Measurements from ENCODE around the gene MAP1LC3A. TPM values are rescaled to one million over a fixed set of nuclear protein-coding genes. Genes with fewer than 3 reads are reported as not detected.

Gene MAP1LC3A
- total RNA-seq, 1 donor from 2014 or later, result 5.5 TPM

- H3K4me3 Mint-ChIP-seq, result no peak overlapping the region
- peaks cover 25% of the 10 kb centered on the region for H3K36me3 Mint-ChIP-seq
- no peaks in the 10 kb centered on the region for H3K27me3 Mint-ChIP-seq (ENCODE audit: insufficient read depth, low read depth)
- H4K20me1 ChIP-seq (ENCODE audit: low read depth), result no peaks in the 10 kb centered on the region
- no peak overlapping the region for H3K27ac ChIP-seq
- no peak overlapping the region for H3K9ac ChIP-seq
- H3K9me3 ChIP-seq (ENCODE audit: low read depth), result no peaks in the 10 kb centered on the region
- H3K4me3 ChIP-seq, result no peak overlapping the region
- no peaks in the 10 kb centered on the region for H3K4me1 Mint-ChIP-seq
- H3K79me2 ChIP-seq (ENCODE audit: low read depth), result no peaks in the 10 kb centered on the region
- H3K4me2 ChIP-seq, result no peak overlapping the region
- DNase-seq (ENCODE audit: low spot score), result no peak
- no peaks in the 10 kb centered on the region for H3K9me3 Mint-ChIP-seq
- H2AFZ ChIP-seq (replicated peaks), result no peak overlapping the region
- H3K27me3 ChIP-seq, result no peaks in the 10 kb centered on the region
- H3K36me3 ChIP-seq, result no peaks in the 10 kb centered on the region
- H3K4me1 ChIP-seq, result no peaks in the 10 kb centered on the region
- no peaks in the 10 kb centered on the region for H3F3A ChIP-seq (ENCODE audit: low read depth)
- no peak overlapping the region for H3K27ac Mint-ChIP-seq
- TF ChIP-seq EZH2phosphoT487 (IDR thresholded peaks at IDR 0.05) (no peak), CTCF (IDR thresholded peaks at IDR 0.05) (no peak), EZH2 (IDR thresholded peaks at IDR 0.05) (no peak)
These were observed 16.8 kb downstream of the MAP1LC3A start for GRCh38 chr20:34575271-34575670.

- no peaks in the 10 kb centered on the region for H3K9me3 Mint-ChIP-seq
- no peaks in the 10 kb centered on the region for H3K79me2 ChIP-seq (ENCODE audit: low read depth)
- no peaks in the 10 kb centered on the region for H3K9me3 ChIP-seq (ENCODE audit: low read depth)
- no peak overlapping the region for H3K4me3 ChIP-seq
- no peaks in the 10 kb centered on the region for H3K36me3 ChIP-seq
- H3K4me2 ChIP-seq, result no peak overlapping the region
- H3K4me3 Mint-ChIP-seq, result no peak overlapping the region
- peak overlapping the region; percentile 79 for H3K27ac Mint-ChIP-seq
- H3F3A ChIP-seq (ENCODE audit: low read depth), result no peaks in the 10 kb centered on the region
- H3K27ac ChIP-seq, result no peak overlapping the region
- no peaks in the 10 kb centered on the region for H3K27me3 Mint-ChIP-seq (ENCODE audit: insufficient read depth, low read depth)
- H2AFZ ChIP-seq (replicated peaks), result no peak overlapping the region
- no peak for DNase-seq (ENCODE audit: low spot score)
- H3K9ac ChIP-seq, result no peak overlapping the region
- H3K4me1 Mint-ChIP-seq, result no peaks in the 10 kb centered on the region
- H3K27me3 ChIP-seq, result no peaks in the 10 kb centered on the region
- peaks cover 28% of the 10 kb centered on the region for H3K36me3 Mint-ChIP-seq
- H4K20me1 ChIP-seq (ENCODE audit: low read depth), result no peaks in the 10 kb centered on the region
- TF ChIP-seq CTCF (IDR thresholded peaks at IDR 0.05), result no peak
- H3K4me1 ChIP-seq, result no peaks in the 10 kb centered on the region
These were observed 17.2 kb downstream of the MAP1LC3A start for GRCh38 chr20:34575756-34576155.

GRCh38 chr20:34577061-34577460 is 18.5 kb downstream of the MAP1LC3A start:
- Histone ChIP-seq H3K4me2 (no peak overlapping the region), H3K9ac (no peak overlapping the region), H3K9me3 (ENCODE audit: low read depth) (no peaks in the 10 kb centered on the region), H2AFZ (replicated peaks) (no peak overlapping the region), H3F3A (ENCODE audit: low read depth) (no peaks in the 10 kb centered on the region), H3K27ac (no peak overlapping the region), H3K4me3 (no peak overlapping the region), H3K79me2 (ENCODE audit: low read depth) (no peaks in the 10 kb centered on the region), H3K36me3 (no peaks in the 10 kb centered on the region), H3K27me3 (no peaks in the 10 kb centered on the region), H4K20me1 (ENCODE audit: low read depth) (no peaks in the 10 kb centered on the region), H3K4me1 (peaks cover 2% of the 10 kb centered on the region)
- Mint-ChIP-seq H3K27ac (no peak overlapping the region), H3K9me3 (no peaks in the 10 kb centered on the region), H3K4me3 (no peak overlapping the region), H3K36me3 (peaks cover 22% of the 10 kb centered on the region), H3K4me1 (no peaks in the 10 kb centered on the region), H3K27me3 (ENCODE audit: insufficient read depth, low read depth) (peaks cover 2% of the 10 kb centered on the region)
- TF ChIP-seq EZH2phosphoT487 (IDR thresholded peaks at IDR 0.05) (no peak), EZH2 (IDR thresholded peaks at IDR 0.05) (no peak), CTCF (IDR thresholded peaks at IDR 0.05) (no peak)
- DNase-seq (ENCODE audit: low spot score), result no peak

GRCh38 chr20:34578025-34578424 is 19.5 kb downstream of the MAP1LC3A start:
- Histone ChIP-seq H3K27me3 (no peaks in the 10 kb centered on the region), H3K36me3 (no peaks in the 10 kb centered on the region), H3F3A (ENCODE audit: low read depth) (no peaks in the 10 kb centered on the region), H3K4me3 (no peak overlapping the region), H3K9ac (no peak overlapping the region), H3K9me3 (ENCODE audit: low read depth) (no peaks in the 10 kb centered on the region), H3K4me1 (peaks cover 4% of the 10 kb centered on the region), H3K4me2 (no peak overlapping the region), H2AFZ (replicated peaks) (no peak overlapping the region), H4K20me1 (ENCODE audit: low read depth) (no peaks in the 10 kb centered on the region), H3K27ac (no peak overlapping the region), H3K79me2 (ENCODE audit: low read depth) (no peaks in the 10 kb centered on the region)
- Mint-ChIP-seq H3K27ac (no peak overlapping the region), H3K4me1 (no peaks in the 10 kb centered on the region), H3K4me3 (no peak overlapping the region), H3K9me3 (no peaks in the 10 kb centered on the region), H3K36me3 (peaks cover 22% of the 10 kb centered on the region), H3K27me3 (ENCODE audit: insufficient read depth, low read depth) (peaks cover 2% of the 10 kb centered on the region)
- no peak for DNase-seq (ENCODE audit: low spot score)
- no peak for TF ChIP-seq EZH2phosphoT487 (IDR thresholded peaks at IDR 0.05)
- TF ChIP-seq CTCF (IDR thresholded peaks at IDR 0.05), result no peak

All from neural progenitor cell (in vitro differentiated cells).